Ovary (tissue), 3 donors: ENCODE measurements around the gene PARN.

ENCODE experiments used
- CTCF ChIP-seq, 3 donors: fragments of 450-650 bp in 2 of 3; fragments of 200-600 bp in 1 of 3; IDR thresholded peaks; one replicate each; pipeline versions ENCODE4 v1.5.1 to v1.8.0; 2016 to 2022; ENCODE audit warnings: antibody characterized with exemption in 3 of 3, mild to moderate bottlenecking in 1 of 3
- POLR2A ChIP-seq: fragments of 450-650 bp; IDR thresholded peaks from one replicate; pipeline ENCODE4 v1.6.1; 2017; ENCODE audit warnings: antibody characterized with exemption, mild to moderate bottlenecking, moderate library complexity
- donor health status: DM: no; HTN: no; CAD: no.

DNA sequence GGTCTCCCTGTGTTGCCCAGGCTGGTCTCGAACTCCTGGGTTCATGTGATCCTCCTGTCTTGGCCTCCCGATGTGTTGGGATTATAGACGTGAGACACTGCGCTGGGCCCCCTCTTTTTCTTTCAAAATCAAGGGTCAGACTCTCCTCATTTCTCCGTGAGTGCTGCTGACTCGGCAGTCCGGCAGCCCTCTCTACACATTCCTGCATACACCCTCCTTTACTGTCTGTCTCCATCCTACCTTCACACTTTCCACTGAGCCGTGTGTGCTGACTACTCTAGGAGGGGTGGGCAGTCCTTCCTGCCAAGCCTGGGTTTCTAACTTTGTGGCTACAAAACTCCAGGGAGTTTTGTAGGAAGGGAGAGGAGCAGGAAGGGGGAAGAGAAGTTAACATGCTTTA is 195.2 kb downstream of the PARN start:
- TF ChIP-seq CTCF (IDR thresholded peaks at IDR 0.05) (no peak), POLR2A (no peak)
